ENCODE measurements around the gene ITGB6. TPM values are rescaled to one million over a fixed set of nuclear protein-coding genes. Genes with fewer than 3 reads are reported as not detected.

ITGB6 gene
- total and polyA plus RNA-seq, 2 of the 4 experiments (the other 2 are of a cell fraction): under 0.01 TPM; not detected in 1

GRCh38 chr2:160203422-160203821 lies 3.4 kb upstream of the ITGB6 start:
- DNase-seq (no peak), ATAC-seq (ENCODE audit: low read depth) (no peak)
- Histone ChIP-seq H2BK120ac (ENCODE audit: low read depth, low read length) (no peak overlapping the region), H3K27me3 (ENCODE audit: control insufficient read depth, insufficient read depth, low read length) (no peaks in the 10 kb centered on the region), H3K4me3 (ENCODE audit: insufficient read depth, low read depth, low read length) (no peak overlapping the region), H4K91ac (ENCODE audit: insufficient read depth, low read depth, low read length) (no peak overlapping the region), H4K5ac (ENCODE audit: low read depth, low read length) (no peak overlapping the region), H3K23ac (ENCODE audit: low read depth, low read length) (no peak overlapping the region), H3K56ac (ENCODE audit: extremely low read depth, insufficient read depth, low read length) (no peak overlapping the region), H2AFZ (replicated peaks; ENCODE audit: low read length, poor library complexity) (no peak overlapping the region), H2BK20ac (ENCODE audit: low read depth, low read length) (no peak overlapping the region), H2BK5ac (ENCODE audit: low read depth, low read length, poor library complexity, severe bottlenecking) (no peak overlapping the region), H3K79me1 (ENCODE audit: low read depth in 1 of 2, low read length in 2 of 2) (0 out of 4 replicates have a peak, but pooled peaks cover 0 to 7% of the 10 kb centered on the region in 2 experiments), H3K18ac (ENCODE audit: low read depth, low read length) (0 out of 2 replicates have a peak overlapping the region, but pooled peaks have one; percentile 9), H3K4me1 (ENCODE audit: control insufficient read depth, insufficient read depth, low read length) (peaks cover 23% of the 10 kb centered on the region), H3K9me1 (ENCODE audit: insufficient read depth, low read length) (peaks cover 27% of the 10 kb centered on the region), H3K4me2 (ENCODE audit: low read depth, low read length) (no peak overlapping the region), H3K4ac (ENCODE audit: low read depth, low read length) (no peak overlapping the region), H3K36me3 (ENCODE audit: control insufficient read depth, insufficient read depth, low read length) (no peaks in the 10 kb centered on the region), H3K9ac (ENCODE audit: low read depth, low read length) (no peak overlapping the region), H4K20me1 (ENCODE audit: insufficient read depth, low read length) (no peaks in the 10 kb centered on the region), H2AK9ac (replicated peaks; ENCODE audit: low read depth, low read length, poor library complexity) (no peak overlapping the region), H3K14ac (replicated peaks; ENCODE audit: low read depth, low read length) (peak overlapping the region; percentile 17; the same call in 1 of the 2 replicates), H4K8ac (ENCODE audit: low read depth in 2 of 2, low read length in 2 of 2) (no peak overlapping the region), H2AK5ac (ENCODE audit: low read depth, low read length) (no peak overlapping the region), H3K9me3 (ENCODE audit: control insufficient read depth, insufficient read depth, low read length) (no peaks in the 10 kb centered on the region), H3K27ac (ENCODE audit: insufficient read depth, low read length) (no peak overlapping the region), H2BK15ac (ENCODE audit: low read depth, low read length) (no peak overlapping the region)
- TF ChIP-seq RFX5 (IDR thresholded peaks at IDR 0.05; ENCODE audit: low read depth, low read length) (no peak), USF2 (IDR thresholded peaks at IDR 0.05; ENCODE audit: low read depth, low read length) (no peak), CHD1 (IDR thresholded peaks at IDR 0.05; ENCODE audit: low read depth, low read length) (no peak), MAFK (IDR thresholded peaks at IDR 0.05; ENCODE audit: low read depth, low read length) (no peak), RCOR1 (IDR thresholded peaks at IDR 0.05; ENCODE audit: insufficient replicate concordance, low read length) (no peak), NFE2L2 (IDR thresholded peaks at IDR 0.05; ENCODE audit: low read depth, low read length) (no peak), POLR2A (IDR thresholded peaks at IDR 0.05; ENCODE audit: low read depth, low read length) (no peak), CTCF (conservative IDR thresholded peaks at IDR 0.05; ENCODE audit: low read depth, low read length) (no peak), ELK1 (IDR thresholded peaks at IDR 0.05; ENCODE audit: borderline replicate concordance, low read depth, low read length) (no peak), MAZ (IDR thresholded peaks at IDR 0.05; ENCODE audit: borderline replicate concordance, low read depth, low read length) (no peak), BHLHE40 (IDR thresholded peaks at IDR 0.05; ENCODE audit: low read depth, low read length) (no peak), RAD21 (IDR thresholded peaks at IDR 0.05; ENCODE audit: low read length) (no peak)
- 82% methylated on average over 2 of the region's 3 CpGs; no CpG with 5 or more reads in 1 of the 2 experiments for WGBS, 2 experiments (ENCODE audit: extremely low coverage in 2 of 2, insufficient read length in 1 of 2)
- ChIA-PET CTCF (interaction anchor here (1.6 kb wide), 1 partner anchor 93 kb away, joined by 5 read pairs; no protein-coding TSS in a partner anchor), POLR2A (ENCODE audit: unreplicated experiment) (no interaction called here)
- in situ Hi-C loops (cut with MboI; ENCODE audit: low sequenced_read_pairs): no loop called here
- no TSS peak for BruUV-seq (replicated peaks)
- intact Hi-C loops (cut with micrococcal nuclease): no loop called here
- dilution Hi-C loops (cut with HindIII; ENCODE audit: low sequenced_read_pairs, unreplicated experiment): no loop called here
